Activated CD4-positive, alpha-beta T cell treated with anti-CD3 and anti-CD28 coated beads, Interleukin-2, Interleukin-6, amounts not matched to agents 100 ng/mL and 50 ng/mL, durations not matched to agents 16 hours and 8 hours (primary cell): Measurements from ENCODE around the gene LDLRAD4.

Experiments
- DNase-seq: peaks from one replicate; pipeline ENCODE4 v3.0.0-alpha.2; 2020

LDLRAD4 gene

GRCh38 chr18:13546638-13547037, 328.1 kb downstream of the LDLRAD4 start:
- no peak for DNase-seq

GRCh38 chr18:13547347-13547746, 328.8 kb downstream of the LDLRAD4 start:
- no peak for DNase-seq

GRCh38 chr18:13548106-13548819, 329.7 kb downstream of the LDLRAD4 start:
- DNase-seq = no peak

GRCh38 chr18:13548966-13549879, 330.7 kb downstream of the LDLRAD4 start:
- DNase-seq = no peak

- no peak for DNase-seq
These were observed 331.3 kb downstream of the LDLRAD4 start for GRCh38 chr18:13549880-13550232.

GRCh38 chr18:13550418-13551304, 332.1 kb downstream of the LDLRAD4 start:
- DNase-seq = no peak

GRCh38 chr18:13551305-13551603, 332.7 kb downstream of the LDLRAD4 start:
- DNase-seq = no peak

GRCh38 chr18:13551841-13552733, 333.5 kb downstream of the LDLRAD4 start:
- no peak for DNase-seq

GRCh38 chr18:13553449-13553848, 334.9 kb downstream of the LDLRAD4 start:
- DNase-seq = no peak

- no peak for DNase-seq
These were observed 336.6 kb downstream of the LDLRAD4 start for GRCh38 chr18:13555192-13555591.

GRCh38 chr18:13555865-13556264, 337.3 kb downstream of the LDLRAD4 start:
- no peak for DNase-seq

- no peak for DNase-seq
These were observed 337.9 kb downstream of the LDLRAD4 start for GRCh38 chr18:13556502-13556901.

- DNase-seq = peak; percentile 59
These were observed 339.6 kb downstream of the LDLRAD4 start for GRCh38 chr18:13558124-13558523.

GRCh38 chr18:13558790-13559189, 340.2 kb downstream of the LDLRAD4 start:
- no peak for DNase-seq

GRCh38 chr18:13559754-13560153, 341.2 kb downstream of the LDLRAD4 start:
- no peak for DNase-seq

GRCh38 chr18:13560306-13560705, 341.7 kb downstream of the LDLRAD4 start:
- DNase-seq = no peak

- peak; percentile 84 for DNase-seq
These were observed 344.0 kb downstream of the LDLRAD4 start for GRCh38 chr18:13562494-13563029.

GRCh38 chr18:13563390-13563805, 344.8 kb downstream of the LDLRAD4 start:
- DNase-seq = no peak

- no peak for DNase-seq
These were observed 346.0 kb downstream of the LDLRAD4 start for GRCh38 chr18:13564579-13564978.

GRCh38 chr18:13565228-13565627, 346.7 kb downstream of the LDLRAD4 start:
- DNase-seq = no peak

- peak; percentile 57 for DNase-seq
These were observed 348.6 kb downstream of the LDLRAD4 start for GRCh38 chr18:13566941-13567746.
